ENCODE measurements around the gene NDUFS1.
"Not testable (repeated sequence)": the region's sequence is repeated elsewhere in the genome, so short reads cannot be mapped to it uniquely, and the experiment has no call there.

Gene NDUFS1

GRCh38 chr2:206160807-206161179, 1.5 kb upstream of the NDUFS1 start:
- no peak for DNase-seq

- DNase-seq: peak; percentile 45
Measured at GRCh38 chr2:206160125-206160806, 1.0 kb upstream of the NDUFS1 start.

DNA sequence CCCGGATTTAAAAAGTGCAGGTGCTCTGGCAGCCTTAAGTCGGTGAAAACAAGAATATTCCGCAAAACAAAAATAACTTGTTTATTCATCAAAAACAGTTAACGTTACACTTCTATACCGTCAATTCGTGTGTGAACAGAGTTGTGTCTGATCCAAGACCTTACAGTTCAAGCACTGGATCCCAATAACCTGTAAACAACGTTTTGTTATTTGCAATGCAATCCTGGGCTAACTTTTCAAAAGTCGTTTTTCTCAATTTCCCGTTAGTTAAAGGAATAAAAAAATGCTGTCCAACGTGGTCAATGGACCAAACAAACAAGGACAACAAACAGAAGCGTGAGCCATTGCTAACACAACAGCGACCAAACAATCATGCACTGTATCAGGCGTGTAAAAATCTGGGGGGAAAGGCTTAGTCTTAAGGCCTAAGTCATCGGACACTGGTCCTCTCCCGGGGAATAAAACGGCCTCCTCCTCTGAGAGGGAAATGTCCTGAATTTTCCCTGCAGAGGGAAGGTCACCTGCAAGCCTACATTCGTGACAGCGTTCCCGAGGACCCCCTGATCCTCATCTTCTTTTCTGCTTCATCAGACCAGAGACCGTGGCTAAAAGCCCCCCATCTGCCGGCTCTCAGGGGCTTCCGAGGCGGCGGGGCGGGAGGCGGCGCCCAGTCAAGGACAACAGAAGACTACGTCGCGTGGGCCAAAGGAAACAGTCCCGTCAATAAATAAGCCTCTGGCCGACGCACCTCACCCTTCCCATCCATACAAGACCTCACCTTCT, 490 bp downstream of the NDUFS1 start:
- peak; percentile 31 for DNase-seq

GRCh38 chr2:206157014-206157413, 2.2 kb downstream of the NDUFS1 start:
- not testable (repeated sequence) for DNase-seq

GRCh38 chr2:206154197-206154596, 5.0 kb downstream of the NDUFS1 start:
- DNase-seq: no peak

DNA sequence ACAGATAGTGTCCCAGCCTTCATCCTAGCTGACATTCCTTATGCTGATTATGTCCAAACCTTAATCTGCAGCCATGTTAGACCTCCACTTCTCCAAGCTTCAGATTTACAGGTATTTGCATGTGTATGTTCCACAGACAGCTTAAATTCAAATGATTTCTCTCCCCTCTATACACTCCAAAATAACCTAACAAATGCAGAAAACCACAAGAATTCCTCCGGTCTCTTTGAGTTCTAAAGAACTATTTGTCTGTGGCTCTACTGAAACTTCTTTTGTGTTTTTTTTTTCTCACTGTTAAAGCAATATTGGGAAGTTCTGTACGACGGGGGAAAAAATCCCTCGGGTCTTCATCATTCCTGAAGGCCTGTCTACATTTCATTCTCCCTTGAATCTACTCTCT, 8.6 kb downstream of the NDUFS1 start:
- no peak for DNase-seq

- DNase-seq: no peak
Measured at GRCh38 chr2:206150168-206150567, 9.1 kb downstream of the NDUFS1 start.

GRCh38 chr2:206149330-206149729, 9.9 kb downstream of the NDUFS1 start:
- DNase-seq: no peak

- DNase-seq: no peak
Measured at GRCh38 chr2:206145665-206146064, 13.6 kb downstream of the NDUFS1 start.

- no peak for DNase-seq
Measured at GRCh38 chr2:206144383-206144782, 14.9 kb downstream of the NDUFS1 start.

DNA sequence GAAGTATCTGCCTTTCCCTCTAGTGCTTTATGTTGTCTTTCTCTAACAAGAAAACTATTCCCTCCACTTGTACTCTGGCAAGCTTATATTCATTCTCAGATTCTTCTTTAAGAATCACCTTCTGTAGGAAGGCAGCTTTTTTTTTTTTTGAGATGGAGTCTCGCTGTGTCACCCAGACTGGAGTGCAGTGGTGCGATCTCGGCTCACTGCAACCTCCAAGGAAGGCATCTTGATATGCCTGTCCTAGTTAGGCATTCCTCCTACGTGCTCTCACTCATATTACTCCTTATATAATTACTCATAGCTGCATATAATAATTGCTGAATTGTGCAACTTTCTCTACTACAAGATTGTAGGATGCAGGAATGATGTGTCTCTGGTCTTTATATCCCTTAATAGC, 15.8 kb downstream of the NDUFS1 start:
- DNase-seq: no peak

- DNase-seq: no peak
Measured at GRCh38 chr2:206127656-206128055, 31.6 kb downstream of the NDUFS1 start.

- DNase-seq: no peak
Measured at GRCh38 chr2:206125901-206126300, 33.3 kb downstream of the NDUFS1 start.

DNA sequence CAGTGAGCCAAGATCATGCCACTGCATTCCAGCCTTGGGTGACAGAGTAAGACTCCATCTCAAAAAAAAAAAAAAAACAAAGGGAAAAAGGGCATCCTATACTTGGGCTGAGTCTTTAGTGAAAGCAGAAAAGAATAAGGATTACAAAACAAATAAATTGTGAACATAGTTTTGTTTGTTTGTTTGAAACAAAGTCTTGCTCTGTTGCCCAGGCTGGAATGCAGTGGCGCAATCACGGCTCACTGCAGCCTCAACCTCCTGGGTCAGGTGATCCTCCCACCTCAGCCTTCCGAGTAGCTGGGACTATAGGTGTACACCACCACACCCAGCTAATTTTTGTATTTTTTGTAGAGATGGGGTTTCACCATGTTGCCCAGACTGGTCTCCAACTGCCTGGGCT, 36.7 kb downstream of the NDUFS1 start:
- DNase-seq: not testable (repeated sequence)

- DNase-seq: no peak
Measured at GRCh38 chr2:206116278-206116677, 43.0 kb downstream of the NDUFS1 start.

- no peak for DNase-seq
Measured at GRCh38 chr2:206115026-206115578, 44.1 kb downstream of the NDUFS1 start.

DNA sequence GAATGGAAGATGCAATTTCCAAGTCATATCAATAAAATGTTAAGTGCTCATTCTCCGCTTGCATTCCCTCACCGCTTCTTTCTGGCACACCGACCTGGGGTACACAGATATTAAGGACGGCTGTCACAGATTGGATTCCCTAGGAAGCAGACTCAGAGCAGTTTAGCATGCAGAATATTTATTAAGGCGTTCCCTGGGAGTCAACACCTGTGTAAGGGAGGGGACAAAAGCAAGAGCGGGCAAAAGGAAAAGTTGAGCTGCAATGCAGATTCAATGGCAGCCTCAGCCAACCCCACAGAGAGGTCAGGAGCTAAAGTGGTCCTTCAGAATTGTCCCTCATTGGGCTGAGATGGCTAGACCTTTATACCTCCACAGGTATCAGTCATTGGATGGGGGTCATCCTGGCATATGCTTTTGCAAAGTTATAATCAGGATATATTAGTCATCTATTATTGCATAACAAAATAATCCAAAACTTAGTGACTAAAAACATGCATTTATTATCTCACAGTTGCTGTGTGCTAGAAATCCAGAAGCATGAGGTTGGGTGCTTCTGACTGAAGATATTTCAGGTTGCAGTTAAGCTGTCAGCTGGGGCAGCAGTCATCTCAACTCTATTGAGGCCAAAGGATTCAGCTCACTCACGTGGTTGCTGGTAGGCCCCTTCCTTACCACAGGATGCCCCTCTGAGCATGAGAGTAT, 46.2 kb downstream of the NDUFS1 start:
- no peak for DNase-seq

DNA sequence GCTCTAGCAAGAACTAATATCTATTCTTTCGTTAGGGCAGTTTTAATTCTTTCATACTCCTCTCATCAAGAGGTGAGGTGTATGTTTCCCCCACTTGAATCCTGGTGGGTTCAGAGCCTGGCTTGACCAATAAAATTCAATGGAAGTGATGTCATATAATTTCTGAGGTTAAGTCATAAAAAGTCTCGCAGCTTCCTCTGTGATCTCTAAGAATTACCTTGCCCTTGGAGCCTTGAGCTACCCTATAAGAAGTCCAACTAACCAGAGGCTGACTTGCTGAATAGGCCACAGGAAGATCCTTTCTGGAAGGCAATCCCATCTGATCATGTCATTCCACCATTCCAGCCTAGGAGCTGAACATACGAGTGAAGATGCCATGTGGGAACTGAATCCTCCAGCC, 47.1 kb downstream of the NDUFS1 start:
- no peak for DNase-seq

DNA sequence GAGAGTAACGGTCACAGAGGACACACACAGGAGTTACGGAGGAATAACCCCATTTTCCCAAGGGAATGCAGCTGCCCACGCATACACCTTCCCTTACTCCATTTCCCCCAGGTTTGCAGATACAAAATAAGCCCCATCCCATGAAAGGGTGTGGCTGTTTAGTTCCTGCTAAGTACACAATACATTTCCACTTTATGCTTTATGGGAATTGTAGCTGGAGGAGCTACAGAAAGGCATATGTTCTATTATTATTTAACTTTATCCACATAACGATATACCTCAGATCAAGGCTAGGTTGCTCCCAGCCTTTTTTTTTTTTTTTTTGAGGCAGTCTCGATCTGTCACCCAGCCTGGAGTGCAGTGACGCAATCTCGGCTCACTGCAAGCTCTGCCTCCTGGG, 50.5 kb downstream of the NDUFS1 start:
- DNase-seq: no peak

GRCh38 chr2:206105541-206105940, 53.7 kb downstream of the NDUFS1 start:
- DNase-seq: no peak

DNA sequence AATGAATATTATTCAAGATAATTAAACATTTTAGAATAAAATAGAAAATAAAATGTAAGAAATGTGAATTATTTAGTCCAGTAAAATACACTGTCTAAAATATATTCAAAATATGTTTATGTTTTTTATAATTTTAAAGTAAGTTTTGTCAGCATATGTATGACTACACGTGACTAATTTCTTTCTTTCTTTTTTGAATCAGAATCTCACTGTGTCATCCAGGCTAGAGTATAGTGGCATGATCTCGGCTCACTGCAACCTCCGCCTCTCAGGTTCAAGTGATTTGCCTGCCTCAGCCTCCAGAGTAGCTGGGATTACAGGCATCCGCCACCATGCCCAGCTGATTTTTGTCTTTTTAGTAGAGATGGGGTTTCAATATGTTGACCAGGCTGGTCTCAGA, 54.2 kb downstream of the NDUFS1 start:
- no peak for DNase-seq

DNA sequence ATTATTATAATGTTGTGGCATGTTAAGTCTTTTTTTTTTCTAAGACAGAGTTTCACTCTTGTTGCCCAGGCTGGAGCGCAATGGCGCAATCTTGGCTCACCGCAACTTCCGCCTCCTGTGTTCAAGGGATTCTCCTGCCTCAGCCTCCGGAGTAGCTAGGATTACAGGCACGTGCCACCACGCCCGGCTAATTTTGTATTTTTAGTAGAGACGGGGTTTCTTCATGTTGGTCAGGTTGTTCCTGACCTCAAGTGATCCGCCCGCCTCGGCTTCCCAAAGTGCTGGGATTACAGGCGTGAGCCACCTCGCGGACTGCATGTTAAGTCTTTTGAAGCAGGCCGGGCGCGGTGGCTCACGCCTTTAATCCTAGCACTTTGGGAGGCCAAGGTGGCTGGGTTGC, 60.4 kb downstream of the NDUFS1 start:
- not testable (repeated sequence) for DNase-seq

GRCh38 chr2:206098471-206098870, 60.8 kb downstream of the NDUFS1 start:
- no peak for DNase-seq

DNA sequence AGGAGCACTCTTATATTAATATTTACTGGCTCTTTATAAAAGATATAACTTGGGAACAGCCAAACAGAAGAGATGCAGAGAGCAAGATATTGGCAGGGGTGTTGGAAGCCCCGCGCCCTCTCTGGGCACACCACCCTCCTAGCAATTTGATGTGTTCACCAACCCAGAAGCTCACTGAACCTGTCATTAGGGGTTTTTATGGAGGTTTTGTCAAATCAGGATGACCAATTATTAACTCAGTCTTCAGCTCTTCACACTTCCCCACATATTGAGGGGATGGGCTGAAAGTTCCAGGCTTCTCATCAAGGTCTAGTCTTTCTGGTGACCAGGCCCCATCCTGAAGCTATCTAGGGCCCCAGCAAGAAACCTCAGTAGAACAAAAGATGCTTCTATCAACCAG, 62.4 kb downstream of the NDUFS1 start:
- no peak for DNase-seq

All from midbrain (tissue), 1 donor.